ENCODE data around the gene KCNH2.

DNA sequence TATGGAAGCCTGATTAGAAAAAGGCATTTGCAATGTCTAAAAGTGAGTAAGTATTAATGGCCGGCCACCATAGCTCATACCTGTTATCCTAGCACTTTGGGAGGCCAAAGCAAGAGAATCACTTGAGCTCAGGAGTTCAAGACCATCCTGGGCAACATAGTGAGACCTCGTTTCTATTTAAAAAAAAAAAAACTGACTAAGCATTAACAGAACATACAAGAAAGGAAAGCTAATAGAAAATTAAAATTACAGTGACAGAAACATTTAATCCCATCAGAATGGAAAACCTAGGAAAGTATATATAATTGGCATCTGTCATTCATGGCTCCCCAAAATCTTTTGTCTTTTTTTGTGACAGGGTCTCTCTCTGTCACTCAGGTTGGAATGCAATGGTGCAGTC lies 69.9 kb downstream of the KCNH2 start:
- TF ChIP-seq CTCF (IDR thresholded peaks at IDR 0.05), result no peak
- no peak for TF ChIP-seq POLR2AphosphoS5 (IDR thresholded peaks at IDR 0.05)
- no peak for TF ChIP-seq POLR2A (IDR thresholded peaks at IDR 0.05)
